Activated T-helper 2 cell treated with anti-CD3 and anti-CD28 coated beads, Interferon-gamma antibody, Interleukin-2, Interleukin-4, amounts not matched to agents 10 μg/mL and 5 μg/mL and 100 μg/mL, durations not matched to agents 14 hours and 24 hours and 36 hours (primary cell): ENCODE results near the gene TCAP. TPM values are rescaled to one million over a fixed set of nuclear protein-coding genes. Genes with fewer than 3 reads are reported as not detected.

Source experiments
- DNase-seq: peaks from one replicate; pipeline ENCODE4 v3.0.0; 2021; ENCODE audit warnings: low spot score
- H3K27ac Mint-ChIP-seq: one replicate; pipeline ENCODE4 v1.8.0; 2021; ENCODE audit warnings: mixed read lengths
- H3K27me3 Mint-ChIP-seq: one replicate; pipeline ENCODE4 v1.8.0; 2021; ENCODE audit warnings: low read depth, mixed read lengths
- H3K36me3 Mint-ChIP-seq: one replicate; pipeline ENCODE4 v1.8.0; 2021; ENCODE audit warnings: low read depth, mixed read lengths
- H3K4me1 Mint-ChIP-seq: one replicate; pipeline ENCODE4 v1.8.0; 2021; ENCODE audit warnings: low read depth, mixed read lengths
- H3K4me3 Mint-ChIP-seq: one replicate; pipeline ENCODE4 v1.8.0; 2021; ENCODE audit warnings: low read depth, mild to moderate bottlenecking, moderate library complexity, mixed read lengths
- H3K9me3 Mint-ChIP-seq: one replicate; pipeline ENCODE4 v1.8.0; 2021; ENCODE audit warnings: mixed read lengths
- intact Hi-C: fragments of 100-400 bp; cut with micrococcal nuclease; formaldehyde crosslinking; loops from one replicate; pipeline ENCODE4 v1.15.1; 2023
- total RNA-seq: library from RNA; stranded (reverse); gene quantifications from 2 replicates; pipeline ENCODE4 v1.2.3, GENCODE V29; 2022

TCAP gene
- total RNA-seq, 1 donor from 2014 or later, result 0.87 TPM

GRCh38 chr17:39624313-39624712 lies 40.8 kb upstream of the TCAP start:
- Mint-ChIP-seq H3K27ac (no peak overlapping the region), H3K9me3 (no peaks in the 10 kb centered on the region), H3K27me3 (peaks cover 45% of the 10 kb centered on the region), H3K36me3 (no peaks in the 10 kb centered on the region), H3K4me1 (peaks cover 18% of the 10 kb centered on the region), H3K4me3 (no peak overlapping the region)
- intact Hi-C loops, result loop anchor here (5.0 to 10.0 kb wide), 2 partner anchors 243 to 330 kb away; partner anchors contain the start of gene ZPBP2
- DNase-seq, result no peak

- no peaks in the 10 kb centered on the region for H3K9me3 Mint-ChIP-seq
- peaks cover 18% of the 10 kb centered on the region for H3K4me1 Mint-ChIP-seq
- H3K4me3 Mint-ChIP-seq, result no peak overlapping the region
- no peak overlapping the region for H3K27ac Mint-ChIP-seq
- H3K36me3 Mint-ChIP-seq, result no peaks in the 10 kb centered on the region
- no peak for DNase-seq
- intact Hi-C loops, result loop anchor here (10.0 kb wide), 1 partner anchor 330 kb away; no protein-coding TSS in a partner anchor
- peaks cover 38% of the 10 kb centered on the region for H3K27me3 Mint-ChIP-seq
These were observed 39.9 kb upstream of the TCAP start for GRCh38 chr17:39625198-39625785.

GRCh38 chr17:39626171-39627046 lies 38.7 kb upstream of the TCAP start, which contains the start of gene PPP1R1B:
TSS of gene PPP1R1B (plus strand) at chr17:39626952. CDS start at chr17:39627393, 441 bp downstream.
- intact Hi-C loops, result loop anchor here (10.0 kb wide), 1 partner anchor 328 kb away; no protein-coding TSS in a partner anchor
- Mint-ChIP-seq H3K4me1 (peaks cover 20% of the 10 kb centered on the region), H3K27me3 (peaks cover 42% of the 10 kb centered on the region), H3K9me3 (no peaks in the 10 kb centered on the region), H3K36me3 (no peaks in the 10 kb centered on the region), H3K4me3 (no peak within 1 kb of the TSS), H3K27ac (no peak within 1 kb of the TSS)
- no peak for DNase-seq

- intact Hi-C loops, result loop anchor here (10.0 kb wide), 1 partner anchor 328 kb away; no protein-coding TSS in a partner anchor
- DNase-seq, result no peak
- Mint-ChIP-seq H3K4me1 (peaks cover 21% of the 10 kb centered on the region), H3K9me3 (no peaks in the 10 kb centered on the region), H3K4me3 (no peak overlapping the region), H3K27ac (no peak overlapping the region), H3K27me3 (peaks cover 47% of the 10 kb centered on the region), H3K36me3 (no peaks in the 10 kb centered on the region)
These were observed 38.0 kb upstream of the TCAP start for GRCh38 chr17:39627047-39627711.

- Mint-ChIP-seq H3K4me1 (peaks cover 15% of the 10 kb centered on the region), H3K27me3 (peaks cover 47% of the 10 kb centered on the region), H3K9me3 (no peaks in the 10 kb centered on the region), H3K36me3 (no peaks in the 10 kb centered on the region), H3K27ac (no peak overlapping the region), H3K4me3 (no peak overlapping the region)
- intact Hi-C loops, result loop anchor here (10.0 kb wide), 1 partner anchor 327 kb away; no protein-coding TSS in a partner anchor
- DNase-seq, result no peak
These were observed 37.2 kb upstream of the TCAP start for GRCh38 chr17:39627712-39628516.

GRCh38 chr17:39628655-39629493 lies 36.3 kb upstream of the TCAP start:
- intact Hi-C loops, result loop anchor here (10.0 kb wide), 1 partner anchor 326 kb away; no protein-coding TSS in a partner anchor
- H3K4me3 Mint-ChIP-seq, result no peak overlapping the region
- peaks cover 47% of the 10 kb centered on the region for H3K27me3 Mint-ChIP-seq
- H3K27ac Mint-ChIP-seq, result no peak overlapping the region
- H3K9me3 Mint-ChIP-seq, result no peaks in the 10 kb centered on the region
- DNase-seq, result no peak
- H3K4me1 Mint-ChIP-seq, result peaks cover 10% of the 10 kb centered on the region
- no peaks in the 10 kb centered on the region for H3K36me3 Mint-ChIP-seq

- Mint-ChIP-seq H3K36me3 (no peaks in the 10 kb centered on the region), H3K4me1 (peaks cover 11% of the 10 kb centered on the region), H3K27ac (no peak overlapping the region), H3K4me3 (no peak overlapping the region), H3K9me3 (no peaks in the 10 kb centered on the region), H3K27me3 (peaks cover 45% of the 10 kb centered on the region)
- no peak for DNase-seq
- intact Hi-C loops, result loop anchor here (10.0 kb wide), 1 partner anchor 325 kb away; no protein-coding TSS in a partner anchor
These were observed 35.7 kb upstream of the TCAP start for GRCh38 chr17:39629494-39629880.

- Mint-ChIP-seq H3K36me3 (no peaks in the 10 kb centered on the region), H3K27ac (no peak overlapping the region)
- DNase-seq, result no peak
These were observed 35.3 kb upstream of the TCAP start for GRCh38 chr17:39629898-39630297.

GRCh38 chr17:39631403-39631802 lies 33.7 kb upstream of the TCAP start:
- H3K4me3 Mint-ChIP-seq, result no peak overlapping the region
- no peaks in the 10 kb centered on the region for H3K36me3 Mint-ChIP-seq
- no peak for DNase-seq
- intact Hi-C loops, result no loop called here
- no peak overlapping the region for H3K27ac Mint-ChIP-seq
- H3K9me3 Mint-ChIP-seq, result no peaks in the 10 kb centered on the region
- H3K27me3 Mint-ChIP-seq, result peaks cover 26% of the 10 kb centered on the region
- peaks cover 8% of the 10 kb centered on the region for H3K4me1 Mint-ChIP-seq

More at GRCh38 chr17:39629898-39630297, 35.3 kb upstream of the TCAP start:
- Mint-ChIP-seq H3K4me1 (peaks cover 11% of the 10 kb centered on the region), H3K9me3 (no peaks in the 10 kb centered on the region), H3K4me3 (no peak overlapping the region), H3K27me3 (peaks cover 41% of the 10 kb centered on the region)
- intact Hi-C loops, result loop anchor here (10.0 kb wide), 1 partner anchor 325 kb away; no protein-coding TSS in a partner anchor

- intact Hi-C loops, result no loop called here
- peaks cover 7% of the 10 kb centered on the region for H3K4me1 Mint-ChIP-seq
- H3K36me3 Mint-ChIP-seq, result no peaks in the 10 kb centered on the region
- H3K27me3 Mint-ChIP-seq, result peaks cover 21% of the 10 kb centered on the region
- no peak for DNase-seq
- no peaks in the 10 kb centered on the region for H3K9me3 Mint-ChIP-seq
- no peak overlapping the region for H3K27ac Mint-ChIP-seq
- H3K4me3 Mint-ChIP-seq, result no peak overlapping the region
These were observed 32.8 kb upstream of the TCAP start for GRCh38 chr17:39632153-39632941.
